Measurements from ENCODE around the gene GPAM.

GRCh38 chr10:112208292-112208691 is 24.7 kb upstream of the GPAM start:
- TF ChIP-seq POLR2AphosphoS5 (IDR thresholded peaks at IDR 0.05) (no peak), CTCF (IDR thresholded peaks at IDR 0.05) (no peak), POLR2A (IDR thresholded peaks at IDR 0.05) (no peak)
